Measurements from ENCODE around the gene PTPRN2. TPM values are rescaled to one million over a fixed set of nuclear protein-coding genes. Genes with fewer than 3 reads are reported as not detected.

Gene PTPRN2
- total and polyA plus RNA-seq, 2 of the 8 experiments (the other 6 are each of a cell fraction or from before 2014, with no cell fraction given): 2.6 to 4.5 TPM

DNA sequence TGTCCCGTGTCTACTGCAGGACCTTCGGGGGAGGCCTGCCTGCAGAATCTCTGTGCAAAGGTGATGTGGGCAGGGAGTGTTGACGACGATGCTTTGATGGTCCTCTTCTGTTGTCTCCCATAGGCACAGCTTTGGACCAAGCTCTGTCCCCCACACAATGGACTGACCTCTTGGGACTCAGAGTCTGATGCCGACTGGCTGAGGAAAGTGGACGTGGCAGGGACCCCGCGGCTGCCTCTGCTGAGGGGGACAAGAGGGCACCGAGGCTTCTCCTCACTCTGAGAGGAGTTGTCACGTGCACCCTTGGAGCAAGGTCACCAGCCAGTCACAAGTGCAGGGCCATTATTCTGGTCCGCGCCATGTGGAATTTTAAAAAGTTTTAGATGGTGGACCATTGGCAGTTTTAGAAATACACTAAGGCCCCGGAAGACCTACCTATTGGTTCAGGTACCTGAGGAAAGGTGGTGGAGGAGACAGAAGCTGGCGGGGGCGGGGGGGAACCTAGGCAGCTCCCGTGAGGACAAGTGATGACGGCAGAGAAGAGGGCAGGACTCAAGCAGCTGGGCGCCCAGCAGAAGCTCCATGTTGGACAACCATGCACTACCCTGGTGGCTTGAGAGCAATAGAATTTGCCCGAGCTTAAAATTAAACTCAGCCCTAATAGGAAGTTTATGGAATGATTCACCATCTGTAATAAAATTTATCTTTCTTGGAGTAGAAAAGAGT, 331.4 kb downstream of the PTPRN2 start:
- Histone ChIP-seq H3K79me2 (ENCODE audit: control insufficient read depth in 1 of 2, insufficient read depth in 2 of 2, low read length in 2 of 2) (no peaks in the 10 kb centered on the region), H2BK12ac (ENCODE audit: low read depth, low read length) (no peak overlapping the region), H3K36me3 (ENCODE audit: control insufficient read depth in 2 of 4, insufficient read depth in 4 of 4, low read length in 3 of 4) (no peaks in the 10 kb centered on the region), H4K5ac (ENCODE audit: insufficient read length, low read depth, low read length) (no peak overlapping the region), H2BK120ac (replicated peaks; ENCODE audit: low read depth, low read length) (no peak overlapping the region), H3K14ac (ENCODE audit: insufficient read length) (no peak overlapping the region), H3K9ac (replicated peaks in 1 of 4; ENCODE audit: extremely low read depth in 1 of 4, low read depth in 3 of 4, low read length in 3 of 4) (no peak overlapping the region), H2AK5ac (ENCODE audit: low read depth, low read length) (no peak overlapping the region), H4K91ac (replicated peaks; ENCODE audit: insufficient read length, low read length) (no peak overlapping the region), H3K27me3 (replicated peaks in 1 of 4; ENCODE audit: control insufficient read depth in 3 of 4, extremely low read depth in 1 of 4, insufficient read depth in 3 of 4, low read length in 3 of 4) (no peaks in the 10 kb centered on the region), H3K23ac (ENCODE audit: insufficient read length) (no peak overlapping the region), H3K4me1 (replicated peaks in 1 of 4; ENCODE audit: control insufficient read depth in 3 of 4, insufficient read depth in 4 of 4, low read length in 3 of 4) (peaks cover 0 to 3% (median 0%) of the 10 kb centered on the region in 4 experiments; a peak in 1 of 7 replicates), H3K18ac (ENCODE audit: extremely low read depth, low read length) (no peak overlapping the region), H2BK5ac (ENCODE audit: low read depth, low read length) (no peak overlapping the region), H2BK15ac (ENCODE audit: low read length) (no peak overlapping the region), H3K4me2 (ENCODE audit: insufficient read depth in 1 of 2, low read depth in 2 of 2, low read length in 2 of 2) (no peak overlapping the region), H3K23me2 (ENCODE audit: low read depth, low read length) (no peaks in the 10 kb centered on the region), H4K8ac (ENCODE audit: extremely low read depth, insufficient read depth, low read length) (no peak overlapping the region; the same call in 1 of the 2 replicates), H3K4ac (replicated peaks; ENCODE audit: insufficient read length, low read depth, low read length) (no peak overlapping the region), H3K4me3 (ENCODE audit: extremely low read depth in 1 of 4, insufficient read depth in 2 of 4, low read depth in 3 of 4, low read length in 4 of 4) (no peak overlapping the region), H2BK20ac (ENCODE audit: low read length) (no peak overlapping the region), H3K79me1 (ENCODE audit: low read depth, low read length) (no peaks in the 10 kb centered on the region; the same call in 1 of the 2 replicates), H4K20me1 (replicated peaks in 1 of 2; ENCODE audit: control insufficient read depth in 1 of 2, insufficient read depth in 2 of 2, low read length in 2 of 2) (no peaks in the 10 kb centered on the region), H3K56ac (replicated peaks; ENCODE audit: insufficient read length, low read depth, low read length) (no peak overlapping the region), H3K9me3 (ENCODE audit: insufficient read depth in 2 of 2, low read depth in 1 of 2, low read length in 1 of 2) (peaks cover 15 to 65% of the 10 kb centered on the region in 2 experiments; a peak in 3 of 4 replicates), H2AFZ (ENCODE audit: low read length) (no peak overlapping the region), H3K27ac (ENCODE audit: low read depth, low read length) (no peak overlapping the region)
- no peak for DNase-seq (ENCODE audit: low read depth in 1 of 2, low spot score in 2 of 2)
- POLR2A ChIA-PET (ENCODE audit: partially characterized antibody): no interaction called here
- no peak for FAIRE-seq
- CTCF ChIA-PET (ENCODE audit: partially characterized antibody): interaction anchor here (2.0 kb wide), 1 partner anchor 10 kb away, joined by 5 read pairs; no protein-coding TSS in a partner anchor
- WGBS, 2 experiments (ENCODE audit: extremely low coverage in 1 of 2, insufficient coverage in 1 of 2, insufficient read length in 1 of 2, insufficient replicate concordance in 2 of 2, low coverage in 1 of 2, low lambda C conversion rate in 2 of 2, missing lambda C conversion rate in 1 of 2): 88% methylated on average over 19 of the region's 19 CpGs; no CpG with 5 or more reads in 1 of the 2 experiments
- TF ChIP-seq RXRA (IDR thresholded peaks at IDR 0.05; ENCODE audit: insufficient read depth, low read depth, low read length) (no peak), SP1 (IDR thresholded peaks at IDR 0.05; ENCODE audit: low read depth, low read length) (no peak), HDAC6 (IDR thresholded peaks at IDR 0.05; ENCODE audit: low read depth, low read length) (no peak), JUND (IDR thresholded peaks at IDR 0.05; ENCODE audit: low read length) (no peak), TAF1 (IDR thresholded peaks at IDR 0.05; ENCODE audit: low read depth, low read length) (no peak), CHD1 (IDR thresholded peaks at IDR 0.05; ENCODE audit: low read depth, low read length) (no peak), TCF12 (IDR thresholded peaks at IDR 0.05; ENCODE audit: low read depth, low read length) (no peak), TEAD4 (IDR thresholded peaks at IDR 0.05; ENCODE audit: low read depth, low read length) (no peak), EGR1 (IDR thresholded peaks at IDR 0.05; ENCODE audit: borderline replicate concordance, low read depth, low read length) (no peak), RFX5 (IDR thresholded peaks at IDR 0.05; ENCODE audit: borderline replicate concordance, low read depth, low read length) (no peak), JUN (IDR thresholded peaks at IDR 0.05; ENCODE audit: low read depth, low read length) (no peak), SIX5 (IDR thresholded peaks at IDR 0.05; ENCODE audit: low read depth, low read length) (no peak), POU5F1 (IDR thresholded peaks at IDR 0.05; ENCODE audit: low read depth, low read length) (no peak), SUZ12 (IDR thresholded peaks at IDR 0.05; ENCODE audit: low read length) (no peak)
- TF ChIP-seq, protein P1, sequence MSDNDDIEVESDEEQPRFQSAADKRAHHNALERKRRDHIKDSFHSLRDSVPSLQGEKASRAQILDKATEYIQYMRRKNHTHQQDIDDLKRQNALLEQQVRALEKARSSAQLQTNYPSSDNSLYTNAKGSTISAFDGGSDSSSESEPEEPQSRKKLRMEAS (IDR thresholded peaks at IDR 0.05): no peak

Data from H1 (cell line).